Measurements from ENCODE around the gene PTPRN. TPM values are rescaled to one million over a fixed set of nuclear protein-coding genes. Genes with fewer than 3 reads are reported as not detected.

Gene PTPRN
- under 1 TPM in 1 of 2 experiments, not detected in 1; 0.16 TPM for total RNA-seq

DNA sequence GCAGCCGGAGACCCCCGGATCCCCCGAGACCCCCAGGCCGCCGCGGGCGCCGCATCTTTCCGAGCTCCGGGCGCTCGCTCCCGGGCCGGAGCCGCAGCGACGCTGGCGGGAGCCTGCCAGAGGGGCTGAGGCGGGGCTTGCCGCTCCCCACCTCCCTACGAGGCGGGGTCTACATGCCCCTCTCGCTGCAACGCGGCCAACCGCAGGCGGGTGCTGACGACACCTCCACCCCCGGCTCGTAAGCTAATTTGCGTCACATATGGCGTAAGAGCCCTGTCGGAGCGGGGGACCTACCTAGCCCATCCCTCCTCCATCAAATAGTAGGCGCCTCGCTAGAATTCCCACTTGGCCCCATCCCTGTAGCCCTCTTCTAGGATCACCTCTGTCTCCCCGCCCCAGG, at the start of gene PTPRN:
TSS of gene PTPRN (minus strand) at position 124 of the 400 bp plus-strand sequence. CDS start at position 55, 69 bp downstream.
- Mint-ChIP-seq H3K36me3 (ENCODE audit: low read depth) (no peaks in the 10 kb centered on the region), H3K27me3 (ENCODE audit: low read depth) (peaks cover 37% of the 10 kb centered on the region), H3K4me1 (ENCODE audit: low read depth) (no peaks in the 10 kb centered on the region), H3K27ac (no peak within 1 kb of the TSS), H3K4me3 (no peak within 1 kb of the TSS), H3K9me3 (ENCODE audit: insufficient read depth) (no peaks in the 10 kb centered on the region)
- ATAC-seq, result no peak
- POLR2A ChIA-PET, result no interaction called here
- CTCF ChIA-PET, result interaction anchor here (0.7 to 1.5 kb wide), 4 partner anchors 12 to 30 kb away, joined by 3 to 8 read pairs (median 4); partner anchors contain the start of gene DNAJB2
- no peak for DNase-seq

DNA sequence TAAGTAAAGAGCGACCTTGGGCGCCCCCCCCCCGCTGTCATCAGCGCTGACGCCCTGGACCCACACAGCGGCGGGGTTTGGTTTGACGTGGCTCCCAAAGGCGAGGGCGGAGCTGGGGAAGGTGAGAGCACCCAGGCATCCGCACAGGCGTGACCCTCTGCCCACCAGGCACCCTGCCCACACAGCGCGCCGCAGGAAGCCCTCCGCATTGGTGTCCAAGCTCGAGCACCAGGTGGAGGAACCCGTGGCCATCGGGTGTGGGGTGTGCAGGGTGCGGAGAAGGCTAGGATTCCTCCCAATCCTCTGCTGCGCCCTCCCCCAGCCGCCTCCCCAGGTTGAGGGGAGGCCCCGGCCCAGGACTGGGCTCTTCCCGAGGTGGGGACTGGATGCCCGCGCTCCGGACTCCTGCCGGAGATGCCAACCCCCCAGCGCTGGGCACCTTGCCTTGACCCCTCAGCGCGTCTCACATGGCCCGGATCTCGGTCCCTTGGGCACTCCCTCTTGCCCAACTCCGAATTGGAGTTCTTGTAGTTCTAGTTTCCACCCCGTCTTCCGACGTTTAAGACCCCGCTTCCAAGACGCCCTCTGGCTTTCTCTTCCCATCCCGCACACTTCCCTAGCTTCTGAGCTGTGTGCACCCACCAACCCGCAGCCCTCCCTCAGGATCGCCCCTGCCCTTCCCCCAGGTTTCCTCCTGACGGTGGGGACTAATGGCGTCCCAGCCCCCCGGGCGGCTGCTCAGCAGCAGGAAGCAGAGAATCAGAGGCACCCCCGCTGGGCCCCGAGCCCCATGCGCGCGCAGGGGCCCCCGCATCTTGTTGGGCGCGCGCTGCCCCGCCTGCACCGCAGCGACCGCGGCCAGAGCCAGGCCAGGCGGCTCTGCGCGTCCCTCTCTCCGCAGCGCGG, 49.2 kb upstream of the PTPRN start:
- no peak overlapping the region for H3K4me3 Mint-ChIP-seq
- DNase-seq, result no peak
- ChIA-PET POLR2A (no interaction called here), CTCF (no interaction called here)
- ATAC-seq, result peak; percentile 41
- H3K9me3 Mint-ChIP-seq (ENCODE audit: insufficient read depth), result no peaks in the 10 kb centered on the region
- no peaks in the 10 kb centered on the region for H3K36me3 Mint-ChIP-seq (ENCODE audit: low read depth)
- H3K4me1 Mint-ChIP-seq (ENCODE audit: low read depth), result peaks cover 4% of the 10 kb centered on the region
- peaks cover 42% of the 10 kb centered on the region for H3K27me3 Mint-ChIP-seq (ENCODE audit: low read depth)
- no peak overlapping the region for H3K27ac Mint-ChIP-seq

DNA sequence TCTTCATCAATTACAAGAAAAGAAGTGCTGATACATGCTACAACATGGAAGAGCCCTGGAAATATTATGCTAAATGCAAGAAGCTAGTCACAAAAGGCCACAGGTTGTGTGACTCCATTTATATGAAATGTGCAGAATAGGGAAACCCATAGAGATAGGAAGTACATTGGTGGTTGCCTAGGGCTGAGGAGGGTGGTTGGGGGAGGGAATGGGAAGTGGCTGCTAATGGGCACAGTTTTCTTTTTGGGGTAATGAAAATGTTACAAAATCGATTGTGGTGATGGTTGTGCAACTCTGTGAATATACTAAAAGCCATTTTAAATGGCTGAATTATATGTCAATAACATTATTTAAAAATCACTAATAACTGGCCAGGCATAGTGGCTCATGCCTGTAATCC, 47.6 kb upstream of the PTPRN start:
- Mint-ChIP-seq H3K36me3 (ENCODE audit: low read depth) (no peaks in the 10 kb centered on the region), H3K27me3 (ENCODE audit: low read depth) (peaks cover 42% of the 10 kb centered on the region), H3K9me3 (ENCODE audit: insufficient read depth) (no peaks in the 10 kb centered on the region), H3K4me1 (ENCODE audit: low read depth) (no peaks in the 10 kb centered on the region), H3K27ac (no peak overlapping the region), H3K4me3 (no peak overlapping the region)
- ChIA-PET POLR2A (no interaction called here), CTCF (interaction anchor here (1.3 kb wide), 1 partner anchor 45 kb away, joined by 3 read pairs; no protein-coding TSS in a partner anchor)
- ATAC-seq, result no peak
- DNase-seq, result no peak

DNA sequence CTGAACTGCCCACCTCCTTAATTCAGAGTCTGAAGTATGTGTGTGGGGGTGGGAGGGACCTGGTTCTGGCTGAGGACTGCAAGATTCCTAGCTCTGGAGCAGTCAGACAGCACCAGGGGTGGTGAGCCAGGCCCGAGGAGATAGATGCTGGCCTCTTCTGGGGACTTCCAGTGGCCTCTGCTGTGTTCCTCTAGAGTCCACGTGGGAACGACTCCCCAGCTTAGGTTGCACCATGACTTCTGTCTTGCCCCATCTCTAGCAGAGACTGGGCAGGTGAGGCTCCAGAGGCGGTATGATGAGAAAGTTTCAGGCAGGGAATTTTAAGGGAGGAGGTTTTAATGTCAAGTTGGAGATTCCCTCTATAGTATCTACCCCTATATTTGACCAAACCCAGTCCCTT, 45.4 kb upstream of the PTPRN start:
- no peaks in the 10 kb centered on the region for H3K4me1 Mint-ChIP-seq (ENCODE audit: low read depth)
- H3K27ac Mint-ChIP-seq, result no peak overlapping the region
- H3K27me3 Mint-ChIP-seq (ENCODE audit: low read depth), result peaks cover 33% of the 10 kb centered on the region
- CTCF ChIA-PET, result interaction anchor here (1.8 kb wide), 1 partner anchor 59 kb away, joined by 5 read pairs; no protein-coding TSS in a partner anchor
- ATAC-seq, result no peak
- no peaks in the 10 kb centered on the region for H3K9me3 Mint-ChIP-seq (ENCODE audit: insufficient read depth)
- no peak for DNase-seq
- H3K36me3 Mint-ChIP-seq (ENCODE audit: low read depth), result no peaks in the 10 kb centered on the region
- H3K4me3 Mint-ChIP-seq, result no peak overlapping the region
- POLR2A ChIA-PET, result no interaction called here

DNA sequence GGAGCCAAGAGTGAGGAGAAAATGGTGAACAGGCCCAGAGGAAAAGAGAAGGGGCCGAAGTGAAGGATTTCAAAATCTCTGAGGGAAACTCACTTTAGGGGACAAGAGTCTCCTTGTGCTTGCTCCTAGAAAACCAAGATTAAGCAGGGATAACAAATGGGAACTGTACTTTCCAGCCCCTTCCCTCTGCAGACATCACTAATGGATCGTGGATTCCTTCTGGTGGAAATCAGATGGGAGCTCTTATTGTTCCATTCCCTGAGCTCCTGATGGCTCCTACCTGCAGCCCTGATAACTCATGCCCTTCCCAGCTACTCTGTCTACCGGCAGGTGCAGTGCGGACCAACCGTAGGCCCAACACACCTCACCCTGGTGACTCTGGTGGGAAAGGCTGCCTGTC, 43.9 kb upstream of the PTPRN start:
- Mint-ChIP-seq H3K27me3 (ENCODE audit: low read depth) (peaks cover 31% of the 10 kb centered on the region), H3K27ac (no peak overlapping the region), H3K4me1 (ENCODE audit: low read depth) (no peaks in the 10 kb centered on the region), H3K9me3 (ENCODE audit: insufficient read depth) (no peaks in the 10 kb centered on the region), H3K36me3 (ENCODE audit: low read depth) (no peaks in the 10 kb centered on the region), H3K4me3 (no peak overlapping the region)
- DNase-seq, result no peak
- ATAC-seq, result no peak
- ChIA-PET CTCF (interaction anchor here (1.0 to 2.6 kb wide), 5 partner anchors 13 to 75 kb away, joined by 3 to 7 read pairs (median 5); partner anchors contain the start of gene DNAJB2), POLR2A (no interaction called here)

DNA sequence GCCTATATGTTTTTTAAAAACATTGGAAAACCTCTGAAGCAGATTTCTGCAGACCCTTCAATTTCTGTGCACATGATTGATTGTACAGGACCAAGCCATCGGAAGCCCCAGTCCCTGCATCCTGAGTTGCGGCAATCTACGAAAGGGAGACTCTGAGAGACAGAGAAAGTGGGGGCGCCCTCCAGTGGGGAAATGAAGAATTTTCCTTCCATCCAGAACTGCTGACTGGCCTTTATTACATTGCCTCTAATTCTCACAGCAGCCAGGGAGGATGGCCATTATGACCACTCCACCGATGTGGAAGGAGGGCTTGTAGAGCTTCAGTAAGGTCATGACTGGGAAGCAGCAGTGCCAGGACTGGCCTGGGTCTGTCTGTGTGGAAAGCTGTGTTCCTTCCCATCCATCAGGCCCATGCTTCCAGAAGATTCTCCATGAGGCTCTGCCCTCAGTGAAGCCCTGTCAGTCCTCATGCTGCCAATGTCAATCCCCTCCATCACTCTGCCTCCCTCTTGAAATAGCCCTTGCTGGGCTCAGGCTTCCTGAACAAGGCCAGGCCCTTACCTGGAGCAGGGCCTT, 43.3 kb upstream of the PTPRN start:
- DNase-seq, result peak; percentile 80
- Mint-ChIP-seq H3K4me3 (no peak overlapping the region), H3K4me1 (ENCODE audit: low read depth) (no peaks in the 10 kb centered on the region), H3K27ac (no peak overlapping the region), H3K36me3 (ENCODE audit: low read depth) (no peaks in the 10 kb centered on the region), H3K27me3 (ENCODE audit: low read depth) (peaks cover 26% of the 10 kb centered on the region), H3K9me3 (ENCODE audit: insufficient read depth) (no peaks in the 10 kb centered on the region)
- CTCF ChIA-PET, result interaction anchor here (1.1 to 2.6 kb wide), 7 partner anchors 9 to 193 kb away, joined by 3 to 7 read pairs (median 4); partner anchors contain the start of gene DNAJB2
- POLR2A ChIA-PET, result no interaction called here
- ATAC-seq, result peak; percentile 80

DNA sequence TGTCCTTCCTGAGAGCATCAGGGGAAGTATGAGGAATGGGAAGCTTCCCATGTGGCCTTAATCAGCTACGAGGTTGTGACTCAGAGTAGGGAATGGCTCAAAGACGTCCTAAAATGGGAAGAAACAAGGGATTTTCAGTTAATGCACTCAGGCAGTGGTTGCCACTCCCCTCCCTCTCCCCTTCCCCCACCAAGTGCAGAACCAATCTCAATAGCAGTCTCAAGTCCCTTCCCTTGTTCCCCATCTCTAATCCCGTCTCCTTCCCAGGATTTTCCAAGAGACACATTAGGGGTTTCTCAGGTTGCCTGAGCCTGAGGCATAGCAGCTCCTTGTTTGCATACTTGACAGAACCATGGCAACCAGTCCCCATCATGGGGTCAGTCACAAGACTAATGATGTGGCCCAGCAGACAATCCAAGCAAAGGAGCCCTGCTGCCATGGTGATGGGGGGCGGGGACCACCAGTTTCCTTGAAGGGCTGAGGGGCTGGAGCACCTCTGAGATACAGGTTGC, 41.6 kb upstream of the PTPRN start:
- H3K27ac Mint-ChIP-seq, result no peak overlapping the region
- POLR2A ChIA-PET, result no interaction called here
- no peaks in the 10 kb centered on the region for H3K36me3 Mint-ChIP-seq (ENCODE audit: low read depth)
- peaks cover 17% of the 10 kb centered on the region for H3K27me3 Mint-ChIP-seq (ENCODE audit: low read depth)
- no peak overlapping the region for H3K4me3 Mint-ChIP-seq
- no peak for ATAC-seq
- CTCF ChIA-PET, result interaction anchor here (1.2 to 1.8 kb wide), 3 partner anchors 13 to 196 kb away, joined by 3 to 4 read pairs (median 4); no protein-coding TSS in a partner anchor
- H3K9me3 Mint-ChIP-seq (ENCODE audit: insufficient read depth), result no peaks in the 10 kb centered on the region
- DNase-seq, result no peak
- H3K4me1 Mint-ChIP-seq (ENCODE audit: low read depth), result no peaks in the 10 kb centered on the region

DNA sequence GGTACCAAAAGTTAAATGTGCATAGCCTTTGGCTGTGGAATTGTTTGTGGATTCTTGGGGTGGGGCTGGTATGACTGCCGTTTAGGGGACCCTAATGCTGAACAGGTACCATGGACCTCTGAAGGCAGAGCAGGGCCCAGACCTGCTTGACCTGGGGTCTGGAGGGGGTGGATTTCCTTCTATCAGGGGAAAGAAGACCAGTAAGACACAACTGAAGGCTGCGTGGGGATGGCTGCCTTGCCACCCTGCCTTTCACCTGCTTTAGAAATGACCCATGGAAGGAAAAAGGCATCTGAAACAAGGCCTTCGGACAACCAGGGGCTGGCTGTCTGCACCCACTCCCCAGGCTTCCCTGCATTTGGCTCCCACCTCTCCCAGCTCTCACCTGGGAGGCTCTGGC, 41.0 kb upstream of the PTPRN start:
- DNase-seq (no peak), ATAC-seq (no peak)
- Mint-ChIP-seq H3K27me3 (ENCODE audit: low read depth) (peaks cover 16% of the 10 kb centered on the region), H3K9me3 (ENCODE audit: insufficient read depth) (no peaks in the 10 kb centered on the region), H3K4me1 (ENCODE audit: low read depth) (no peaks in the 10 kb centered on the region), H3K36me3 (ENCODE audit: low read depth) (no peaks in the 10 kb centered on the region), H3K4me3 (no peak overlapping the region), H3K27ac (no peak overlapping the region)
- POLR2A ChIA-PET, result no interaction called here
- CTCF ChIA-PET, result interaction anchor here (1.2 to 1.8 kb wide), 2 partner anchors 55 to 195 kb away, joined by 4 read pairs; no protein-coding TSS in a partner anchor

DNA sequence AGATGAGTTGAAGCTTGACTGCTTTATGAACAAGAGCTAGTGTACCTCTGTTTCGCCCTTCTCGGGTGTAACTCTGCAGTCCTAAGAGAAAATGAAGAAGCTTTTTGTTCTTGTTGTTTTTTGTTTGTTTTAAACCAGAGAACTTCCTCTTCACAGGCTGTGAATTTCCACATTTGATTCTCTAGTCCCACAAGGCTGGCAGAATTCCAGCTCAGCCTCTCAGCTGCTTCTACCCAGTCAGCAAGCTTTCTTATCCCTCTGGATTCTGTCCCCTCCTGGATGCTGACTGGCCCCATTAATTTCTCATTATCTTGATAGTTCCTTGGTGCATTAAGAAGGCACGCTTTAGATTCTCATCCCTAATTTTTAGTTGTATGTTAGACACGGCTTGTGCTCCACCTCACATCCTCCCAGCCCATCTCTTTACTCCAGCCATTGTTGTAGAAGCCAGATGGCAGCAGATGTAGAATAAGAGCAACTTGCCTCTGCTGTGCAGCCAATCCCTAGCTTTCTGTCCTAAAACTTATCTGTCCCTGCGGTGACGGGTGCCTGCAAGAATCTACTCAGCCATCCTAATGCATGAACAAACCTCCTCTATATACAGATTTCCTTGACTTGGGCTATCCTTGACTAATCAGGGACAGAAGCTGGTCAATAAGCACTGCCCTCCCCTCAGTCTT, 35.7 kb upstream of the PTPRN start:
- no peak overlapping the region for H3K4me3 Mint-ChIP-seq
- ChIA-PET CTCF (interaction anchor here (0.6 kb wide), 1 partner anchor 216 kb away, joined by 3 read pairs; no protein-coding TSS in a partner anchor), POLR2A (no interaction called here)
- no peak overlapping the region for H3K27ac Mint-ChIP-seq
- H3K9me3 Mint-ChIP-seq (ENCODE audit: insufficient read depth), result no peaks in the 10 kb centered on the region
- no peaks in the 10 kb centered on the region for H3K4me1 Mint-ChIP-seq (ENCODE audit: low read depth)
- DNase-seq (no peak), ATAC-seq (no peak)
- peaks cover 11% of the 10 kb centered on the region for H3K27me3 Mint-ChIP-seq (ENCODE audit: low read depth)
- H3K36me3 Mint-ChIP-seq (ENCODE audit: low read depth), result no peaks in the 10 kb centered on the region

DNA sequence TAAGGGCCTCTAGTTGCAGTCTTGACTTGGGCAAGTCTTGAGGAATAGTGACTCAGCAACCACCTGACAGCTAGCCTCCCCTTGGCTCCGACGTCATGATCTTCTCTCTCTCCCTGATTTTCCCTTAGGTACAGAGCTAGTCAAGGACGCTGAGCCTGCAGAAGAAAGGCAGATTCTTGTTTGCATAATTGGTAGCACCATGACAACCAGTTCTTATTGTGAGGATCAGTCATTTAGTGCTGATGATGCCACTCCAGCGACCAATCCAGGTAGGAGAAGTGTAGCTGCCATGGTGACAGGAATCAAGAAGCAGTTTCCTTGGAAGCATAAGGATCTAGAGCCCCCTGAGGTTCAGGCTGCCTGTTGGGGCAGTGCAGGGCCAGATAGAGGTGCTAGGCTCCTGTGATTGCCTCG, 26.2 kb upstream of the PTPRN start:
- no peaks in the 10 kb centered on the region for H3K36me3 Mint-ChIP-seq (ENCODE audit: low read depth)
- POLR2A ChIA-PET, result no interaction called here
- H3K4me3 Mint-ChIP-seq, result no peak overlapping the region
- ATAC-seq (no peak), DNase-seq (no peak)
- H3K4me1 Mint-ChIP-seq (ENCODE audit: low read depth), result no peaks in the 10 kb centered on the region
- H3K27me3 Mint-ChIP-seq (ENCODE audit: low read depth), result peaks cover 53% of the 10 kb centered on the region
- CTCF ChIA-PET, result interaction anchor here (1.2 to 1.4 kb wide), 2 partner anchors 41 to 306 kb away, joined by 3 read pairs; no protein-coding TSS in a partner anchor
- no peaks in the 10 kb centered on the region for H3K9me3 Mint-ChIP-seq (ENCODE audit: insufficient read depth)
- H3K27ac Mint-ChIP-seq, result no peak overlapping the region

DNA sequence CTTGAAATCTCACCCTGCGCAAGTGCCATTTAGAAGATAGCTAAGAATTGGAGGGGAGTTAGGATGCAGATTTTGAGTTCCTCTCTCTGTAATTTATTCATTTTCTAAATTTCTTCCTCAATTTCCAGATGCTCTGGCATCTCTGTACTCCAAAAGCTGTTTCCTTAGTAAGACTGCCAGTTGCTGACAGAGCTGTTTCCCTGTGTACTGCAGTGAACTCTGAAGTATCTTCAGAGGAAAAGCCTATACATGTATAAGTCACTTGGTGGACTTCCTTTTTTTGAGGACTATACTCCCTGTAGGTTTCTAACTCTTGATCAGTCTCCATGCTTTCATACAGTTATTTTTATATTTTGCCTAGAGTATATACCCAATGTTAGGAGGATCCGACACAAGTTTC, 24.9 kb upstream of the PTPRN start:
- H3K9me3 Mint-ChIP-seq (ENCODE audit: insufficient read depth), result no peaks in the 10 kb centered on the region
- H3K36me3 Mint-ChIP-seq (ENCODE audit: low read depth), result no peaks in the 10 kb centered on the region
- ChIA-PET CTCF (no interaction called here), POLR2A (no interaction called here)
- no peak overlapping the region for H3K4me3 Mint-ChIP-seq
- no peak overlapping the region for H3K27ac Mint-ChIP-seq
- DNase-seq (no peak), ATAC-seq (no peak)
- H3K4me1 Mint-ChIP-seq (ENCODE audit: low read depth), result no peaks in the 10 kb centered on the region
- peaks cover 54% of the 10 kb centered on the region for H3K27me3 Mint-ChIP-seq (ENCODE audit: low read depth)

Measured in activated CD8-positive, alpha-beta T cell treated with anti-CD3 and anti-CD28 coated beads, Interleukin-2, amount 10 ng/mL, durations not matched to agents 7 days and 5 days (primary cell).